H54 (cell line): ENCODE measurements around the gene RGS14.

Source experiments
- DNase-seq: peaks from one replicate; pipeline ENCODE4 v3.0.0; 2011; ENCODE audit warnings: low spot score, mixed read lengths; ENCODE audit not compliant: insufficient read length
- FAIRE-seq: peaks from 3 replicates; lab custom pipeline; 2011; peaks lifted over from hg19 to GRCh38; lab: Jason Lieb, UNC
- POLR2A ChIP-seq: IDR thresholded peaks from 2 replicates; pipeline ENCODE4 v1.6.1; 2011; ENCODE audit warnings: low read depth, mild to moderate bottlenecking, low read length

RGS14 gene

GRCh38 chr5:177380805-177381126 lies 23.0 kb downstream of the RGS14 start:
- FAIRE-seq = no peak
- TF ChIP-seq POLR2A = no peak
- no peak for DNase-seq

- FAIRE-seq (no peak), DNase-seq (no peak)
- no peak for TF ChIP-seq POLR2A
Observed at GRCh38 chr5:177382423-177383029, 24.8 kb downstream of the RGS14 start.

GRCh38 chr5:177383181-177383580 lies 25.5 kb downstream of the RGS14 start:
- no peak for FAIRE-seq
- no peak for TF ChIP-seq POLR2A
- no peak for DNase-seq

- no peak for TF ChIP-seq POLR2A
- no peak for DNase-seq
- FAIRE-seq = no peak
Observed at GRCh38 chr5:177384134-177384533, 26.4 kb downstream of the RGS14 start, which contains the start of gene SLC34A1. Gene SLC34A1, plus strand, starts transcription at chr5:177384434. Its CDS starts 1,308 bp downstream, at chr5:177385742.

GRCh38 chr5:177385720-177386119 lies 28.0 kb downstream of the RGS14 start:
- no peak for FAIRE-seq
- DNase-seq = no peak
- no peak for TF ChIP-seq POLR2A

GRCh38 chr5:177386542-177386941 lies 28.8 kb downstream of the RGS14 start:
- DNase-seq (no peak), FAIRE-seq (no peak)
- TF ChIP-seq POLR2A = no peak

GRCh38 chr5:177387405-177387804 lies 29.7 kb downstream of the RGS14 start:
- FAIRE-seq (no peak), DNase-seq (no peak)
- no peak for TF ChIP-seq POLR2A

GRCh38 chr5:177388521-177389052 lies 30.9 kb downstream of the RGS14 start:
- no peak for FAIRE-seq
- no peak for TF ChIP-seq POLR2A
- no peak for DNase-seq

- no peak for FAIRE-seq
- DNase-seq = peak; percentile 79
- peak; percentile 4; the same call in 1 of the 2 replicates for TF ChIP-seq POLR2A
Observed at GRCh38 chr5:177389241-177390169, 31.8 kb downstream of the RGS14 start.

GRCh38 chr5:177390363-177391300 lies 32.9 kb downstream of the RGS14 start:
- peak; percentile 94 for DNase-seq
- no peak for FAIRE-seq
- no peak for TF ChIP-seq POLR2A

- no peak for TF ChIP-seq POLR2A
- no peak for FAIRE-seq
- no peak for DNase-seq
Observed at GRCh38 chr5:177392765-177393164, 35.0 kb downstream of the RGS14 start.

- DNase-seq (no peak), FAIRE-seq (no peak)
- TF ChIP-seq POLR2A = no peak
Observed at GRCh38 chr5:177393206-177393765, 35.6 kb downstream of the RGS14 start.

GRCh38 chr5:177393990-177394389 lies 36.3 kb downstream of the RGS14 start:
- TF ChIP-seq POLR2A = no peak
- DNase-seq (no peak), FAIRE-seq (no peak)
